22Rv1 (cell line): ENCODE data around the gene RPL22.

Experiments used
- H3K27ac ChIP-seq: fragments of 450-650 bp; 2 replicates; pipeline ENCODE4 v1.5.1; 2017
- ZFX ChIP-seq: fragments of 450-650 bp; IDR thresholded peaks from 2 replicates; pipeline ENCODE4 v1.6.1; 2017; ENCODE audit warnings: antibody characterized with exemption, borderline replicate concordance
- TF ChIP-seq, protein P1 (sequence below): fragments of 450-650 bp; IDR thresholded peaks from 2 replicates; pipeline ENCODE4 v1.5.1; 2017; ENCODE audit warnings: mild to moderate bottlenecking

RPL22 gene

DNA sequence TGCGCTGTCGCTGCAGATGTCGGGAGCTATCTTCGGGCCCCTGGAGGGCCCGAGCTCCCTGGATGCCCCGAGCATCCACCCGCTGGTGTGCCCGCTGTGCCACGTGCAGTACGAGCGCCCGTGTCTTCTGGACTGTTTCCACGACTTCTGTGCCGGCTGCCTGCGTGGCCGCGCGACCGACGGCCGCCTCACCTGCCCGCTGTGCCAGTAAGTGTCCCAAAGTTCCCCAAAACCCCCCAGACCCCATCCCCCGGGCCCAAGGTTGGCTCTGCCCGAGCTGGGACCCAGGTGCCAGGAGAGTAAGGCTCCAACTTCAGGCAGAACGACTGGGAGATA lies 7.1 kb upstream of the RPL22 start:
- peak overlapping the region; percentile 61 for H3K27ac ChIP-seq
- TF ChIP-seq ZFX, result no peak
- TF ChIP-seq, protein P1, sequence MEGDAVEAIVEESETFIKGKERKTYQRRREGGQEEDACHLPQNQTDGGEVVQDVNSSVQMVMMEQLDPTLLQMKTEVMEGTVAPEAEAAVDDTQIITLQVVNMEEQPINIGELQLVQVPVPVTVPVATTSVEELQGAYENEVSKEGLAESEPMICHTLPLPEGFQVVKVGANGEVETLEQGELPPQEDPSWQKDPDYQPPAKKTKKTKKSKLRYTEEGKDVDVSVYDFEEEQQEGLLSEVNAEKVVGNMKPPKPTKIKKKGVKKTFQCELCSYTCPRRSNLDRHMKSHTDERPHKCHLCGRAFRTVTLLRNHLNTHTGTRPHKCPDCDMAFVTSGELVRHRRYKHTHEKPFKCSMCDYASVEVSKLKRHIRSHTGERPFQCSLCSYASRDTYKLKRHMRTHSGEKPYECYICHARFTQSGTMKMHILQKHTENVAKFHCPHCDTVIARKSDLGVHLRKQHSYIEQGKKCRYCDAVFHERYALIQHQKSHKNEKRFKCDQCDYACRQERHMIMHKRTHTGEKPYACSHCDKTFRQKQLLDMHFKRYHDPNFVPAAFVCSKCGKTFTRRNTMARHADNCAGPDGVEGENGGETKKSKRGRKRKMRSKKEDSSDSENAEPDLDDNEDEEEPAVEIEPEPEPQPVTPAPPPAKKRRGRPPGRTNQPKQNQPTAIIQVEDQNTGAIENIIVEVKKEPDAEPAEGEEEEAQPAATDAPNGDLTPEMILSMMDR, result no peak

DNA sequence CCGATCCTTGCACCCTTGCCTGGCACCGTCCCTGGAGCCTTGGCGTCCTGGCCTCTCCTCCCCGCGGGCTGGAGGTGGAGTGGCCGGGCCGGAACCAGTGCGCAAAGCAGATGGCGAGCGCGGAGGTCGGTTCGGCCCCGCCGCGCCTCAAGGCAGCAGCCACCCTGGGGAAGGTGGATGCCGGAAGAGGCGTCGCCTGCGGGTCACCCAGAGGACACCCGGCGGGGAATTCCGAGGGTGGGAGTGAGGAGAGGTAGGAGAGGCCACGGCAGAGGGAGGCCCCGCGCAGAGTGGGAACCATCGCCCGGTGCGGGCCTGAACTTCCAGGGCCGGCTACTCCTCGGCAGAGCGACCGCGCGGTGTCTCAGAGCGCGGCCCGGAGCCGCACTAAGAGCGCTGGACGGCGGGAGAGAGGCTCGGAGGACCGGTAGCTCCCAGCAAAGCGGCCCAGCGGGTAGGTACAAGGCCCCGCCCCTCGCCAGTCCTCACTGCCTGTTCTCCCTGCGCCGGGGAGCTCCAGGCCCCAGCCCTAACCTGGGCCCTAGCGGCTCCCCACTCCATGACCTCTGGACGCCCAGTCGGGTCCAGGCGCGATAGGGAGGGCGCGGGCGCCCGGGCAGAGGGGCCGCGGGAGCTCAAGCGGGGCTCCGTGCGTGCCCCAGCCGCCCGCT lies 6.6 kb upstream of the RPL22 start, which contains the start of gene RNF207:
Gene RNF207 (plus strand): TSS at position 271 of the 671 bp plus-strand sequence. CDS start 417 bp downstream, outside the sequence.
- TF ChIP-seq, protein P1, result no peak
- no peak for TF ChIP-seq ZFX
- H3K27ac ChIP-seq, result peak within 1 kb of the TSS; percentile 61

DNA sequence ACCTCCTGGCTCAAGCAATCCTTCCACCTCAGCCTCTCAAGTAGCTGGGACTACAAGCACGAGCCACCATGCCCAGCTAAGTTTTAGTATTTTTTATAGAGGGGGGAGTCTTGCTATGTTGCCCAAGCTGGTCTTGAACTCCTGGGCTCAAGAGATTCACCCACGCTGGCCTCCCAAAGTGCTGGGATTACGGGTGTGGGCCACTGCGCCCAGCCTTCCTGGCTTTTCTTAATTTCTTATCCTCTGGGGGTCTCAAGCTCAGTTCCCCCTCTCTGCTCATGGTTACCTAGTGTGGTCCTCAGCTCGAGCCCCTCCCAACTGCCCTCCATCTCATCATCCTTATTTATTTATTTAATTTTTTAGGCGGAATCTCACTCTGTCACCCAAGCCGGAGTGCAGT lies 2.9 kb upstream of the RPL22 start:
- TF ChIP-seq ZFX, result no peak
- TF ChIP-seq, protein P1, result no peak
- H3K27ac ChIP-seq, result no peak overlapping the region

DNA sequence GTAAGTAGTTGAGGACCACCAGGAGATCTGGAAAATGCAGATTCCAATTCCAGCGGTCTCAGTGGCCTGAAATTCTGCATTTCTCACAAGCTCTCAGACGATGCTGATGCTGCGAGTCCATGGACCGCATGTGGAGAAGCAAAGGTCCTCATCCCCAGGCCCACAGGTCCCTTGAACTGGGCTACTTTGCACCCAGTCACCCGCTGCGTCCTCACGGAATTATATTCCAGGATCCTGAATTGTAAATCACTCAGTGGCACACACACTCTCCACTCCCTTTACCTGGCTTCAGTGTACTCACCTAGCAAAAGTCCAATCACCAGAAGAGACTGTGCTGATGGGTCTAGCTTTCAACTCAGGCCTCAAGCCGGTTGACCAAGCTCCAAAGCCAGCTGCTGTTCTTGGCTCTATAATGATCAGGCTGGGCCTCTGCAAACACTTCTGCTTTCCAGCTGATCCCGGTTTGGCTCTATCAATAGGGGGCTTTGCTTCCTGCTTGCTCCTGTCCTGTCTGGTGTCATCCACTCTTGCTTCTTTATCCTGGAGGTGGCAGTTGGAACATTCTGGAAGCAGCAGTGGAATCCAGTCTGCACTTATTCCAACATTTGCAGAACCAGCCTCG lies 904 bp upstream of the RPL22 start:
- TF ChIP-seq ZFX, result no peak
- TF ChIP-seq, protein P1, result no peak
- H3K27ac ChIP-seq, result peak overlapping the region; percentile 75

DNA sequence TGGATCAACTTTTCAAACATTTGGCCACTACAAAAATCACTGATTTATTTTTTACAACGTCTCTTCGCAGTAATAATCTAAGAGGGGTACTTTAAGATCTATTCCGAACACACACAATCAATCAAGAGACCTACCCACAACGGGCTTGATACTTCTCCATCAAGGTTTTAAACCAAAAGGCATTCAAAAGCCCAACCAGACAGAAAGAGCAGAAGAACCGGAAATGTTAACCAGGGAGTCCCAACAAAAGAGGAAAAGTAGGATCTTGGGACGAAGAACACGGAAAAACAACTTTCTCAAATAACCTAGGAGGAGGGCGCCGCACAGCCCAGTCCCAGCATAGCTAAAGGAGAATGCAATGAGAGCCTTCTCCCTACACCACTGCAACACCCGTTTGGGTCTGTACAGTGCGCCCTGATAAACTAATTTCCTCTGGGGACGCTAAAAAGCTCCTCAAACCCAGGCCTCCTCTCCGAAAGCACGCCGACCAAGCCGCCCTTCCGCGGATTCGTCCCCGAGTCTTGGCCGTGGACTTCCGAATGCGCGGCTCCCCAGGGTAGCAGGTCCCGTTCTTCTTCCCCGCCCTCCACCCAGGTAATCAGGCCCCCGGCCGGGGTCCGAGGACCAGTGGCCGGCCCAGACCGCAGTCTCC lies 623 bp downstream of the RPL22 start:
- TF ChIP-seq, protein P1, result no peak
- TF ChIP-seq ZFX, result no peak
- H3K27ac ChIP-seq, result peak overlapping the region; percentile 75

DNA sequence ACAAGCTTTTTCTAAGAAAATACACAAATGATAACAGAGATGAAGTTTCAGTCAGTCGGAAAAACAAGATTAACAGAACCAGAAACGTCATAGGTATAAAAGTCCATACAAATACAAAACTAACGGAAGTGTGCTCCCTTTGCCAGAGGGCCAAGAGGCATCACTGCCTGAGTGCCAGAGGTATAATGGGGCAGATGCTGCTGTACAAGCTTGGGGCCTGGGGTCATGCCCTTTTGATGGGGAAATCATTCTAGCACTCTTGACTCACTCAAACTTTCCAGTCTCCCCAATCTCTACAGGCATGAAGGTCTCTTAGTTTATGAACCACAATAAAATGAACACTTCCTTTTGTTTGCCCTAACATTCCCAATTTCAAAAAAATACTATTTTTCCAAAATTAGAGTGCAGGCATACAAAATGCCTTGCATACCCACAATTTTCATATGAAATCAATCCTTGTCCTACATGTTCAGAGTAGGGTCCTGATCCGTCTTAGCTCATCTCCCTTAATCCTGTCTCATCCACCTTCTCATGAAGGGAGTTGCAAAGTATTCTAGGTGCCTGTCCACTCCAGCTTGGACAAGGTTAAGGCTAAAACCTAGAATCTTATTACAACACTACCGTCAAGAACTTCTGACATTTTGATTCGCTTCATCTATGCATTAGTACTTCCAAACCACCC lies 1.5 kb downstream of the RPL22 start:
- TF ChIP-seq, protein P1, result no peak
- no peak for TF ChIP-seq ZFX

DNA sequence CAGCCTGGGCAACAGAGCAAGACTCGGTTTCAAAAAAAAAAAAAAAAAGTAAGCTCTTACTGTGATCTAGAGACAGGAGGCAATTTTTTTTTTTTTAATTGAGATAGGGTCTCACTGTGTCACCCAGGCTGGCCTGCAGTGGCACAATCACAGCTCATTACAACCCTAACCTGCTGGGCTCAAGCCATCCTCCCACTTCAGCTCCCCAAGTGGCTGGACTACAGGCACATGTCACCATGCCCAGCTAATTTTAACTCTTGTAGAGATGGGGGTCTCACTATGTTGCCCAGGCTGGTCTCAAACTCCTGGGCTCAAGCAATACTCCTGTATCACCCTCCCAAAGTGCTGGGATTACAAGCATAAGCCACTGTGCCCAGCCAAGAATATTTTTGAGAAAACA lies 7.4 kb downstream of the RPL22 start:
- TF ChIP-seq, protein P1, result no peak
- TF ChIP-seq ZFX, result no peak
- no peak overlapping the region for H3K27ac ChIP-seq

More for the DNA sequence above, 1.5 kb downstream of the RPL22 start:
- peak overlapping the region; percentile 75; the same call in 1 of the 2 replicates for H3K27ac ChIP-seq
